B cell (primary cell): Measurements from ENCODE around the gene MYO6. TPM values are rescaled to one million over a fixed set of nuclear protein-coding genes. Genes with fewer than 3 reads are reported as not detected.

Source experiments
- ATAC-seq: fragments of 200-7000 bp; cut with Tn5 transposase; one replicate; pipeline ENCODE4 v1.10.0; 2021; ENCODE audit warnings: low read depth, mild to moderate bottlenecking, moderate number of reproducible peaks, moderate library complexity
- CTCF ChIA-PET: fragments of 350-600 bp; sonication (Branson Sonifier 250); formaldehyde crosslinking; loops from one replicate; lab custom pipeline; 2021; ENCODE audit warnings: antibody characterized with exemption, inconsistent platforms; lab: Charles Lee
- POLR2A ChIA-PET: fragments of 350-600 bp; sonication (Branson Sonifier 250); formaldehyde crosslinking; loops from one replicate; lab custom pipeline; 2021; ENCODE audit warnings: antibody characterized with exemption; lab: Charles Lee
- DNase-seq: peaks from one replicate; pipeline ENCODE4 v3.0.0; 2013
- H2AFZ ChIP-seq: 2 replicates; pipeline ENCODE4 v1.6.1; 2012; ENCODE audit warnings: mild to moderate bottlenecking, low read depth, low read length; ENCODE audit not compliant: insufficient read depth, poor library complexity, severe bottlenecking
- H3K27ac ChIP-seq, 2 donors: 1 replicate in 1 of 2; 2 replicates in 1 of 2; pipeline ENCODE4 v1.5.1; 2012 to 2013; ENCODE audit warnings: low read length in 2 of 2, mild to moderate bottlenecking in 2 of 2, moderate library complexity in 1 of 2
- H3K27me3 ChIP-seq, 4 experiments: fragments of 200-600 bp in 1 of 4; sonication (generic) in 1 of 4; replicated peaks in 1 of 4; 1 replicate in 2 of 4; 2 replicates in 2 of 4; pipeline versions ENCODE4 v1.6.1 to v1.7.0; 2013 to 2016; ENCODE audit warnings: low read length in 3 of 4, mild to moderate bottlenecking in 2 of 4, mixed read lengths in 1 of 4, moderate library complexity in 1 of 4; ENCODE audit not compliant: insufficient read depth in 4 of 4, control insufficient read depth in 3 of 4; ENCODE audit errors: control extremely low read depth in 1 of 4
- H3K36me3 ChIP-seq, 2 experiments: replicated peaks in 1 of 2; 1 replicate in 1 of 2; 2 replicates in 1 of 2; pipeline versions ENCODE4 v1.6.1 to v1.7.1; 2013; ENCODE audit warnings: low read length in 1 of 2; ENCODE audit not compliant: insufficient read depth in 2 of 2, control insufficient read depth in 1 of 2; ENCODE audit errors: control extremely low read depth in 1 of 2, extremely low read depth in 1 of 2
- H3K4me1 ChIP-seq, 2 donors: fragments of 200-600 bp in 1 of 2; sonication (generic) in 1 of 2; 1 replicate in 1 of 2; 2 replicates in 1 of 2; pipeline versions ENCODE4 v1.5.1 to v1.6.1; 2013 to 2017; ENCODE audit warnings: low read length in 2 of 2; ENCODE audit not compliant: control insufficient read depth in 2 of 2, insufficient read depth in 2 of 2
- H3K4me2 ChIP-seq: replicated peaks from 2 replicates; pipeline ENCODE3; 2012; ENCODE audit warnings: mild to moderate bottlenecking, low read depth, low read length; ENCODE audit not compliant: poor library complexity, severe bottlenecking
- H3K4me3 ChIP-seq, 5 experiments: fragments of 200-600 bp in 1 of 5; sonication (generic) in 1 of 5; 1 replicate in 3 of 5; 2 replicates in 2 of 5; pipeline versions ENCODE4 v1.5.1 to v1.7.0; 2011 to 2016; ENCODE audit warnings: low read length in 4 of 5, mild to moderate bottlenecking in 4 of 5, low read depth in 2 of 5, control low read depth in 1 of 5, moderate library complexity in 1 of 5; ENCODE audit not compliant: insufficient read depth in 1 of 5; ENCODE audit errors: control extremely low read depth in 1 of 5, extremely low read depth in 1 of 5
- H3K79me2 ChIP-seq: fragments of 200-600 bp; sonication (generic); one replicate; pipeline ENCODE4 v1.6.0; 2016; ENCODE audit warnings: low read length; ENCODE audit not compliant: control insufficient read depth, insufficient read depth
- H3K9ac ChIP-seq: fragments of 200-600 bp; sonication (generic); 2 replicates; pipeline ENCODE4 v1.6.1; 2017; ENCODE audit warnings: mild to moderate bottlenecking, low read length, moderate library complexity
- H3K9me3 ChIP-seq, 3 donors: one replicate each; pipeline versions ENCODE4 v1.6.1 to v1.7.1; 2013; ENCODE audit warnings: low read length in 2 of 3; ENCODE audit not compliant: control insufficient read depth in 2 of 3, insufficient read depth in 1 of 3; ENCODE audit errors: control extremely low read depth in 1 of 3
- H4K20me1 ChIP-seq: 2 replicates; pipeline ENCODE4 v1.6.0; 2012; ENCODE audit warnings: mild to moderate bottlenecking, low read length; ENCODE audit not compliant: insufficient read depth, control insufficient read depth, poor library complexity, severe bottlenecking
- H3K27ac Mint-ChIP-seq: one replicate; pipeline ENCODE4 v1.8.0; 2021; ENCODE audit warnings: mixed read lengths
- H3K27me3 Mint-ChIP-seq: one replicate; pipeline ENCODE4 v1.8.0; 2021; ENCODE audit warnings: mixed read lengths
- H3K4me1 Mint-ChIP-seq: one replicate; pipeline ENCODE4 v1.8.0; 2021; ENCODE audit warnings: mixed read lengths
- H3K4me3 Mint-ChIP-seq: one replicate; pipeline ENCODE4 v1.8.0; 2021; ENCODE audit warnings: mixed read lengths
- H3K9me3 Mint-ChIP-seq: one replicate; pipeline ENCODE4 v1.8.0; 2022; ENCODE audit warnings: mixed read lengths; ENCODE audit not compliant: insufficient read depth
- EZH2 ChIP-seq: IDR thresholded peaks from 2 replicates; pipeline ENCODE4 v1.6.1; 2012; ENCODE audit warnings: borderline replicate concordance, low read depth, mild to moderate bottlenecking, moderate library complexity, low read length; ENCODE audit not compliant: insufficient read depth, poor library complexity, severe bottlenecking
- WGBS: methylation state at CpG from one replicate; pipeline ENCODE4 v1.1.5; 2013; ENCODE audit warnings: missing lambda C conversion rate; ENCODE audit not compliant: insufficient coverage; 5-methylcytosine and 5-hydroxymethylcytosine counted together
- intact Hi-C: fragments of 100-400 bp; cut with micrococcal nuclease; formaldehyde crosslinking; loops from one replicate; pipeline ENCODE4 v1.10.0; 2022
- polyA plus RNA-seq: library from polyadenylated mRNA; depleted of rRNA; stranded (reverse); fragments of >200 nt; gene quantifications from 2 replicates; pipeline ENCODE4 v1.2.3, GENCODE V29; 2012
- total RNA-seq, 2 donors: library from RNA; stranded (reverse); fragments of 120-200 nt in 1 of 2; gene quantifications; 1 replicate in 1 of 2; 2 replicates in 1 of 2; pipeline versions ENCODE4 v1.2.3 to v1.2.4, GENCODE V29; 2013 to 2022
- TF ChIP-seq, protein P1 (sequence below): fragments of 200-600 bp; IDR thresholded peaks from one replicate; pipeline ENCODE4 v1.8.0; 2022; ENCODE audit warnings: antibody characterized with exemption, mild to moderate bottlenecking

The MYO6 gene
- total and polyA plus RNA-seq, 2 donors (not counting 1 experiment from before 2014, with no cell fraction given): 0.09 to 0.59 TPM

DNA sequence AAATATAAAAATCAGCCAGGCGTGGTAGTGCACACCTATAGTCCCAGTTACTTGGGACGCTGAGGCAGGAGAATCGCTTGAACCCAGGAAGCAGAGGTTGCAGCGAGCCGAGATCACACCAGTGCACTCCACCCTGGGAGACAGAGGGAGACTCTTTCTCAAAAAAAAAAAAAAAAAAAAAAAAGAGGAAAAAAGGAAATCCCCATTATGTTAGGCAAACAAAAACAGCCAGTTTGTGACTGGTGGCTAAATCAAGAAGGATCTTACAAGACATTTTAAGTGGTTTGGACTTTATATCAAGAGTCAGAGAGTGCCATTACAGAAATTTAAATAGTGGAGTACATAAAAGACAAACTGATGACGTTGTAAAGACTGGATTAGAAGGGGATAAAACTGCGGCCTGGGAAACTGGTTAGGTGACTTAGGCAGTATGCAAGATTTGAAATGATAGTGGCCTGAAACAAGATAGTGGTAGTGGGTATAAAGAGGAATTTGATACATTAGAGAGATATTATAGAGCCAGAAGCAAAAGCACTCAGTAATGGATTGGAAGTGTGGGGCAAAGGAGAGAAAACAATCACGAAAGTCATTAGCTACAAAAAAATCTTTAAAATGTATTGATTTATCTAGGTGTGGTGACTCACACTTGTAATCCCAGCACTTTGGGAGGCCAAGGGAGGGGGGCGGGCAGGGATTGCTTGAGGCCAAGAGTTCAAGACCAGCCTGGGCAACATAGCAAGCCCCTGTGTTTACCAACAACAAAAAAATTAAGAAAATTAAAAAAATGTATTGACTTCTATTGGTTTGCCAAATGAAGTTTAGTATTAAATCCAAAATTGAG, 1.7 kb upstream of the MYO6 start:
- Histone ChIP-seq H3K4me1 (peaks cover 25 to 28% of the 10 kb centered on the region in 2 donors), H3K79me2 (no peaks in the 10 kb centered on the region), H3K4me2 (peak overlapping the region; percentile 99), H4K20me1 (no peaks in the 10 kb centered on the region), H3K27me3 (peaks cover 1 to 72% (median 56%) of the 10 kb centered on the region in 4 experiments), H3K36me3 (no peaks in the 10 kb centered on the region), H2AFZ (no peak overlapping the region), H3K9me3 (peaks cover 0 to 19% (median 0%) of the 10 kb centered on the region in 3 donors), H3K9ac (no peak overlapping the region), H3K27ac (no peak overlapping the region), H3K4me3 (no peak overlapping the region)
- no peak for DNase-seq
- 84% methylated on average over 4 of the region's 9 CpGs for WGBS
- TF ChIP-seq, protein P1, sequence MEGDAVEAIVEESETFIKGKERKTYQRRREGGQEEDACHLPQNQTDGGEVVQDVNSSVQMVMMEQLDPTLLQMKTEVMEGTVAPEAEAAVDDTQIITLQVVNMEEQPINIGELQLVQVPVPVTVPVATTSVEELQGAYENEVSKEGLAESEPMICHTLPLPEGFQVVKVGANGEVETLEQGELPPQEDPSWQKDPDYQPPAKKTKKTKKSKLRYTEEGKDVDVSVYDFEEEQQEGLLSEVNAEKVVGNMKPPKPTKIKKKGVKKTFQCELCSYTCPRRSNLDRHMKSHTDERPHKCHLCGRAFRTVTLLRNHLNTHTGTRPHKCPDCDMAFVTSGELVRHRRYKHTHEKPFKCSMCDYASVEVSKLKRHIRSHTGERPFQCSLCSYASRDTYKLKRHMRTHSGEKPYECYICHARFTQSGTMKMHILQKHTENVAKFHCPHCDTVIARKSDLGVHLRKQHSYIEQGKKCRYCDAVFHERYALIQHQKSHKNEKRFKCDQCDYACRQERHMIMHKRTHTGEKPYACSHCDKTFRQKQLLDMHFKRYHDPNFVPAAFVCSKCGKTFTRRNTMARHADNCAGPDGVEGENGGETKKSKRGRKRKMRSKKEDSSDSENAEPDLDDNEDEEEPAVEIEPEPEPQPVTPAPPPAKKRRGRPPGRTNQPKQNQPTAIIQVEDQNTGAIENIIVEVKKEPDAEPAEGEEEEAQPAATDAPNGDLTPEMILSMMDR: no peak
- no peak for TF ChIP-seq EZH2
- ATAC-seq: no peak
- intact Hi-C loops: loop anchor here (5.0 kb wide), 2 partner anchors 70 to 505 kb away; partner anchors contain the start of gene COX7A2
- POLR2A ChIA-PET: no interaction called here
- CTCF ChIA-PET: no interaction called here
- Mint-ChIP-seq H3K27me3 (peaks cover 55% of the 10 kb centered on the region), H3K4me1 (peaks cover 19% of the 10 kb centered on the region), H3K9me3 (peaks cover 2% of the 10 kb centered on the region), H3K4me3 (no peak overlapping the region), H3K27ac (no peak overlapping the region)
